ENCODE results near the gene RPL23.

DNA sequence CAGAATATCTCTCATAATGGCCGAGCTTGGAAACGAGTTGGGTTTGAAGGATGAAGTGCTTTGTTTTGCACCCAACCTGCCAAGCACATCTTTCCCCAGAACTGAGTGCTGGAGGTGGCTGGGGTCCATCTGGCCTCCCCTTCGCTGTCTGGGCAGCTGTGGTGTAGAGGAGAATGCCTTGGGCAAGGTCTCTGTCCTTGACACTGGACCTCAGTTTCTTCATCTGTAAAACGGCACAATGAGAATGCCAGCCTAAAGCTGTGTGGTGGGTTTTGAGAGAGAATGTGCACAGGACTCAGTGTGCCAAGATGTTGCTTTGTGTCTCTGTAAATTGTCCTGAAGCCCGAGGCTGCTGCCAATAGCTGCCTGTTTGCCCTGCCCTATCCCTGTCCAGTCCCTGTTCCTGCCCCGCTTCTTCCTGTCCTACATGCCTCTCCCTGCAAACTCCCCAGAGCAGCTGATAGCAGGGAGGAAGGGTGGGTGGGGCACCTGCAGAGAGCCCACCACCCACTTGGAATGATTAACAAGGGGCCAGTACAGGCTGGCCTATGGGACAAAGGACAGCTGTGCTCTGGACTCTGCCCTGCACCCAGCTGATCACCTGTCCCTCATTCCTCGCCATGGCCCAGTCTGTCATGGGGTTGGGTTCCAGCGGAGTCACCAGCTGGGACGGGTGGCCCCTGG lies 31.7 kb upstream of the RPL23 start:
- TF ChIP-seq, protein P1, sequence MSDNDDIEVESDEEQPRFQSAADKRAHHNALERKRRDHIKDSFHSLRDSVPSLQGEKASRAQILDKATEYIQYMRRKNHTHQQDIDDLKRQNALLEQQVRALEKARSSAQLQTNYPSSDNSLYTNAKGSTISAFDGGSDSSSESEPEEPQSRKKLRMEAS (IDR thresholded peaks at IDR 0.05), result no peak
- TF ChIP-seq, protein P2, sequence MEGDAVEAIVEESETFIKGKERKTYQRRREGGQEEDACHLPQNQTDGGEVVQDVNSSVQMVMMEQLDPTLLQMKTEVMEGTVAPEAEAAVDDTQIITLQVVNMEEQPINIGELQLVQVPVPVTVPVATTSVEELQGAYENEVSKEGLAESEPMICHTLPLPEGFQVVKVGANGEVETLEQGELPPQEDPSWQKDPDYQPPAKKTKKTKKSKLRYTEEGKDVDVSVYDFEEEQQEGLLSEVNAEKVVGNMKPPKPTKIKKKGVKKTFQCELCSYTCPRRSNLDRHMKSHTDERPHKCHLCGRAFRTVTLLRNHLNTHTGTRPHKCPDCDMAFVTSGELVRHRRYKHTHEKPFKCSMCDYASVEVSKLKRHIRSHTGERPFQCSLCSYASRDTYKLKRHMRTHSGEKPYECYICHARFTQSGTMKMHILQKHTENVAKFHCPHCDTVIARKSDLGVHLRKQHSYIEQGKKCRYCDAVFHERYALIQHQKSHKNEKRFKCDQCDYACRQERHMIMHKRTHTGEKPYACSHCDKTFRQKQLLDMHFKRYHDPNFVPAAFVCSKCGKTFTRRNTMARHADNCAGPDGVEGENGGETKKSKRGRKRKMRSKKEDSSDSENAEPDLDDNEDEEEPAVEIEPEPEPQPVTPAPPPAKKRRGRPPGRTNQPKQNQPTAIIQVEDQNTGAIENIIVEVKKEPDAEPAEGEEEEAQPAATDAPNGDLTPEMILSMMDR (IDR thresholded peaks at IDR 0.05 in 2 of 3, conservative IDR thresholded peaks at IDR 0.05 in 1 of 3; ENCODE audit: borderline replicate concordance in 1 of 3, insufficient read depth in 1 of 3, low read depth in 2 of 3, low read length in 2 of 3), result no peak
- TF ChIP-seq POLR2A (IDR thresholded peaks at IDR 0.05; ENCODE audit: borderline replicate concordance, extremely low read depth, insufficient read depth, insufficient read length), result no peak
- TF ChIP-seq, protein P3, sequence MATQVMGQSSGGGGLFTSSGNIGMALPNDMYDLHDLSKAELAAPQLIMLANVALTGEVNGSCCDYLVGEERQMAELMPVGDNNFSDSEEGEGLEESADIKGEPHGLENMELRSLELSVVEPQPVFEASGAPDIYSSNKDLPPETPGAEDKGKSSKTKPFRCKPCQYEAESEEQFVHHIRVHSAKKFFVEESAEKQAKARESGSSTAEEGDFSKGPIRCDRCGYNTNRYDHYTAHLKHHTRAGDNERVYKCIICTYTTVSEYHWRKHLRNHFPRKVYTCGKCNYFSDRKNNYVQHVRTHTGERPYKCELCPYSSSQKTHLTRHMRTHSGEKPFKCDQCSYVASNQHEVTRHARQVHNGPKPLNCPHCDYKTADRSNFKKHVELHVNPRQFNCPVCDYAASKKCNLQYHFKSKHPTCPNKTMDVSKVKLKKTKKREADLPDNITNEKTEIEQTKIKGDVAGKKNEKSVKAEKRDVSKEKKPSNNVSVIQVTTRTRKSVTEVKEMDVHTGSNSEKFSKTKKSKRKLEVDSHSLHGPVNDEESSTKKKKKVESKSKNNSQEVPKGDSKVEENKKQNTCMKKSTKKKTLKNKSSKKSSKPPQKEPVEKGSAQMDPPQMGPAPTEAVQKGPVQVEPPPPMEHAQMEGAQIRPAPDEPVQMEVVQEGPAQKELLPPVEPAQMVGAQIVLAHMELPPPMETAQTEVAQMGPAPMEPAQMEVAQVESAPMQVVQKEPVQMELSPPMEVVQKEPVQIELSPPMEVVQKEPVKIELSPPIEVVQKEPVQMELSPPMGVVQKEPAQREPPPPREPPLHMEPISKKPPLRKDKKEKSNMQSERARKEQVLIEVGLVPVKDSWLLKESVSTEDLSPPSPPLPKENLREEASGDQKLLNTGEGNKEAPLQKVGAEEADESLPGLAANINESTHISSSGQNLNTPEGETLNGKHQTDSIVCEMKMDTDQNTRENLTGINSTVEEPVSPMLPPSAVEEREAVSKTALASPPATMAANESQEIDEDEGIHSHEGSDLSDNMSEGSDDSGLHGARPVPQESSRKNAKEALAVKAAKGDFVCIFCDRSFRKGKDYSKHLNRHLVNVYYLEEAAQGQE (IDR thresholded peaks at IDR 0.05; ENCODE audit: low read depth), result no peak
- no peak for TF ChIP-seq EZH2 (IDR thresholded peaks at IDR 0.05)
- TF ChIP-seq CEBPB (IDR thresholded peaks at IDR 0.05; ENCODE audit: low read depth), result no peak
- TF ChIP-seq ELF1 (IDR thresholded peaks at IDR 0.05; ENCODE audit: borderline replicate concordance, low read depth), result no peak
- TF ChIP-seq POLR2AphosphoS5 (IDR thresholded peaks at IDR 0.05; ENCODE audit: low read depth, low read length), result no peak
